ENCODE measurements around the gene ABCB4.

DNA sequence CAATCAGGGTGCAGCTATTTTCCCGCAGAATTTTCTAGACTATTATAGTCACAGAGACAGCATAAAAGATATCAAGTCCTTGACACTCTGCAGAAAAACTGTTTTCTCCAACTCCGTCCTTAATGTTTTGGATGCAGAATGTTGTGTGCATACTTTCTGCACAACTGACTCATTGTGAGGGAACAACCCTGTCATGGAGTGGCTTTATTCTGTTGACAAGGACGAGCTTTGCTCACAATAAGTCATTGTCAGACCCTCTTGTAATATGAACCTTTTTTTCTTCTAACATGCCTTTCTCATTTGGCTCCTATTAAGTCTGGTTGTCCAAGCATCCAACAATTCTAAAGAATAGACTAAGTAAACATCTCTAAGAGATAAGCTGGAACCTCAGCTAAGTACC, 17.3 kb downstream of the ABCB4 start:
- TF ChIP-seq, protein P1, sequence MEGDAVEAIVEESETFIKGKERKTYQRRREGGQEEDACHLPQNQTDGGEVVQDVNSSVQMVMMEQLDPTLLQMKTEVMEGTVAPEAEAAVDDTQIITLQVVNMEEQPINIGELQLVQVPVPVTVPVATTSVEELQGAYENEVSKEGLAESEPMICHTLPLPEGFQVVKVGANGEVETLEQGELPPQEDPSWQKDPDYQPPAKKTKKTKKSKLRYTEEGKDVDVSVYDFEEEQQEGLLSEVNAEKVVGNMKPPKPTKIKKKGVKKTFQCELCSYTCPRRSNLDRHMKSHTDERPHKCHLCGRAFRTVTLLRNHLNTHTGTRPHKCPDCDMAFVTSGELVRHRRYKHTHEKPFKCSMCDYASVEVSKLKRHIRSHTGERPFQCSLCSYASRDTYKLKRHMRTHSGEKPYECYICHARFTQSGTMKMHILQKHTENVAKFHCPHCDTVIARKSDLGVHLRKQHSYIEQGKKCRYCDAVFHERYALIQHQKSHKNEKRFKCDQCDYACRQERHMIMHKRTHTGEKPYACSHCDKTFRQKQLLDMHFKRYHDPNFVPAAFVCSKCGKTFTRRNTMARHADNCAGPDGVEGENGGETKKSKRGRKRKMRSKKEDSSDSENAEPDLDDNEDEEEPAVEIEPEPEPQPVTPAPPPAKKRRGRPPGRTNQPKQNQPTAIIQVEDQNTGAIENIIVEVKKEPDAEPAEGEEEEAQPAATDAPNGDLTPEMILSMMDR (IDR thresholded peaks at IDR 0.05) = no peak
- TF ChIP-seq ZFX (IDR thresholded peaks at IDR 0.05; ENCODE audit: borderline replicate concordance) = no peak

All from 22Rv1 (cell line).